Measurements from ENCODE around the gene KLHL34.

The KLHL34 gene

GRCh38 chrX:21655901-21656586 lies 2.1 kb downstream of the KLHL34 start:
- DNase-seq = no peak

- DNase-seq = no peak
Observed at GRCh38 chrX:21645886-21646285, 12.2 kb downstream of the KLHL34 start.

- DNase-seq = no peak
Observed at GRCh38 chrX:21645431-21645830, 12.7 kb downstream of the KLHL34 start.

- no peak for DNase-seq
Observed at GRCh38 chrX:21639775-21640174, 18.4 kb downstream of the KLHL34 start.

- peak; percentile 55 for DNase-seq
Observed at GRCh38 chrX:21638311-21638710, 19.8 kb downstream of the KLHL34 start.

GRCh38 chrX:21632027-21632426 lies 26.1 kb downstream of the KLHL34 start:
- no peak for DNase-seq

- no peak for DNase-seq
Observed at GRCh38 chrX:21623778-21624501, 34.2 kb downstream of the KLHL34 start.

GRCh38 chrX:21620234-21620633 lies 37.9 kb downstream of the KLHL34 start:
- no peak for DNase-seq

- no peak for DNase-seq
Observed at GRCh38 chrX:21616386-21616785, 41.7 kb downstream of the KLHL34 start.

- no peak for DNase-seq
Observed at GRCh38 chrX:21612154-21612553, 46.0 kb downstream of the KLHL34 start.

- no peak for DNase-seq
Observed at GRCh38 chrX:21610168-21610567, 48.0 kb downstream of the KLHL34 start.

- no peak for DNase-seq
Observed at GRCh38 chrX:21606002-21606401, 52.1 kb downstream of the KLHL34 start.
